NOMO-1 treated with dmso at 0.1 percent for 144 hours (cell line): ENCODE results near the gene CYP19A1.
"Not testable (repeated sequence)": the region's sequence is repeated elsewhere in the genome, so short reads cannot be mapped to it uniquely, and the experiment has no call there.

Experiments
- DNase-seq: peaks from one replicate; lab custom pipeline; 2025; ENCODE audit not compliant: unreplicated experiment; lab: John Stamatoyannopoulos, UW

The CYP19A1 gene

DNA sequence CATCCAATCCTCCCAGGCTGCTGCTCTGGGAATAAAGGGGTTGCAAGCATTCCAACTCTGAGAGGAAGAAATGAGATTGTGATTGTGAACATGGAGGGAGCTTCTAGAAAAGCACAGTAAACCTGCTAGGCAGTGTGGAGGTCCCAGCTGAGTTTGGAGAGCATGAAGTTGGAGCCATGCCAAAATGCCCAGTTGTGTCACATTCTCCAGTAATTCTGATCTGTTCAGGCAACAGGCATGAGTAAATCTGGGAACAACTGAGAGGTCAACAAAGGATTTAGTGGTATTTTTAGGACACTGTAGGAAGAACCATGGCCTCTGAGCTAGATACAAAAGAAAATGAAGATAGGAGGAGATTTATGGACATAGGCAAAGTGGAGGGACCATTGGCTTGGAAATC, 74.7 kb downstream of the CYP19A1 start:
- DNase-seq = no peak

DNA sequence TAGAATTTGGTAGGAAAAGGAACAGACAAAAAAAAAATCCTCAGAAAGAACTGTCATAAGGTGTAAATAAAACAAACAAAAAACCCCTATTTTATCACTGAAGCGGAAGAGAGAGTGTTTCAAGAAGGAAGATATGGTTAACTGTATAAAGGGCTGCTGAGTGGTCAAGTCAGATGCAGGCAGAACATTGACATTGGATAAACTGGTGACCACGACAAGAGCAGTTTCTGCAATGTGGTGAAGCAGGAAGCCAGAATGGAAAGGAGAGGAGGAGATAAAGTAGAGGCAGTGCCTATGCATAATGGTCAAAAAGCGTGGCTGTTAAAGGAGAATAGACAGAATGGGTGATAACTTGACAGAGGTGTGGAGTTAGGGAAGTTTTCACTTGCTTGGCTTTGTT, 75.3 kb downstream of the CYP19A1 start:
- no peak for DNase-seq

DNA sequence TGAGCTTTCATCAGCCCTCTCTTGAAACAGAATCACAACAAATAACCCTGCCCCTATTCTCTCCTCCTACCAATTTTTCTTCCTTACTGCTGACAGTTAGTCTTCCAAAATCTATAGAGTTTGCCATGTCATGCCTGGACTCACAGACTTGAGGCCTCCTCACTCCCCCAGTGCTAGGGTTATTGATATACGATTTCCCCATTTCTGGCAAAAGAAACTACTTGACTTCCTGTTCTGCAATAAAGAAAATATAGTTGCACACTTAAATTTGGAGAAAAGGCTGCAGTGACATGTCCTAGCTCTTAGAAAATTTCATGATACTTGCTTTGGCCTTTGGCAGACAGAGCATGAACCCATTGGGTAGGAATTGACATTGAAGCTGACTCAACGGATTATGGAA, 75.9 kb downstream of the CYP19A1 start:
- peak; percentile 74 for DNase-seq

DNA sequence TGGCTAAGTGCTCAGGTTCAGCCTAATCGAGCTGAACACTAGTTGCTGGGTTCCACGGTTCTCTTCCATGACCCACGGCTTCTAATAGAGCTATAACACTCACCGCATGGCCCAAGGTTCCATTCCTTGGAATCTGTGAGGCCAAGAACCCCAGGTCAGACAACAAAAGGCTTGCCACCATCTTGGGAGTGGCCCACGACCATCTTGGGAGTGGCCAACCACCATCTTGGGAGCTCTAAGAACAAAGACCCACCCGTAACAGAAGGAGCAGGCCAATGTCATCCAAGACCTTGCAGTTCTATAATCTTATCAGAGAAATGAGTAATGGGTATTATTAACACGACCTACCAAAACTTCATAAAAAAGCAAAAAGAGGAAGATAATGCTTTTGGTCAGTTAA, 77.3 kb downstream of the CYP19A1 start:
- DNase-seq = not testable (repeated sequence)

DNA sequence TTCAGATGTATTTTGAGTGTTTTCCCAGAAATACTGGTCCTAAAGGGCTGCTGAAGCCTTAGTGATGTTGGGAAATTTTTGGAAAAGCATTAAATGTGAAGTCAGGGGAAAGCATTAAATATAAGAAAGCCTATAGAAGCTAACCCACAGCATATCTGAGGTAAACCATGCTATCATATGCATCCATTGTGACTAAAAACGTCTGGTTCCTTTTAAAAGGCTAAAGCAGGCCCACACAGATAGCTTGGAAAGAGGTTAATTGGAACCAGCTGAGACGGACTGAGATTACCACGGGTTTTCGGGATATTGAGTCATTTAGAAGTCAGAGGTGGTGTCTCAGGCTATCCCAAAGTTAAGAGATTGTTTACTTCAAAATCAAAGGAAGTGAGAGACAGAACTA, 78.2 kb downstream of the CYP19A1 start:
- no peak for DNase-seq

DNA sequence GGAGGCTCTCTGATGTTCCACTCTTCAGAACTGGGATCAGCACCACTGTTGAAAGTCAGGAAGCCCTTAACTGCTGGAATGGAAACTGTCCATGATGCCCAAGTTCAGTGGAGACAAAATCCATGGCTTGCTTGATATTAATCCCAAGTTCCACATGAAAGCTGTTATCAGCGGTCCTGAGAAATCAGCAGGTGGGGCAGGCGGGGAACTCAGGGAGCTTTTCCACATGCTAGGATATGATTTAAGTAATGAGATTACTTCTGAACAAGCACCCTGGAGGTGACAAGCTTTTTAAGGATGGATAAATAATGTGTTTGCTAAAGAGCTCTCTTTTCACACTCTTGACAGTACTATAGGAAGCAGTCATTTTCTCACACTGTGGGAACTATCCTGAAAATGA, 82.9 kb downstream of the CYP19A1 start:
- DNase-seq = no peak

DNA sequence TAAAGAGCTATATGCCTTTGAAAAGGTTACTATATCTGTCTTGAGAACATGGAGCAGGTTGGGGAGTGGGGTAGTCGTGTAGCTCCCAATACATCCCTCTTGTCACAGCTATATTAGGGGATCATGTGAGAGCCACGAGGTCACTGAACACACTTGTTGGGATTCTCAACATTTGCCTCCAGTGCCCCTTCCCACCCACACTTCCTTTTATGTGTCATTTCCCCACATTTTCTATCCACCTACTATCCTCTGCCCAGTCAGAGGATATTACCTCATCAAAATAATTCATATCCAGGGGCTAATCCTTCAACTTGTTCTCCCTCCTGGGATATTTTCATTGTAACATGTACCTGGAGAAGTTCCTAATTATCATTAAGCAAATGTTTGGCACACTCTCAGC, 85.0 kb downstream of the CYP19A1 start:
- no peak for DNase-seq

DNA sequence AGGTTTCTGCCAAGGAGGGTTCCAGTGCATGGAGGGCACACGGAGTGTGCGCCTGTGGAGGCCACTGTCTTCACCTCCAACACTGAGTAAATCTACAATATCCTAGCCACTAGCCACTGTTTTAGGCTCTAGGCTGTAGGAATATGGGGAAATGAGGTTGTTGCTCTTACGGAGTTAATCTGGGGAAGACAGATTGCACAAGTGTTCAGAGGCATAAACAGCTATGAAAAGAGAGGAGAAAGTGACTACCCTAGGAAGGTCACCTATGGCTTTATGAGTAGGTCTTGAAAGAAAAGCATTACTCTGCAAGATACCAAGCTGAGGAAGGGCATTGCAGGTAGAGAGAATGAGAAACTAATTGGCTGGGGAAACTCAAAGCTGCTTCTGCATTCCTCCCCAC, 85.7 kb downstream of the CYP19A1 start:
- no peak for DNase-seq

DNA sequence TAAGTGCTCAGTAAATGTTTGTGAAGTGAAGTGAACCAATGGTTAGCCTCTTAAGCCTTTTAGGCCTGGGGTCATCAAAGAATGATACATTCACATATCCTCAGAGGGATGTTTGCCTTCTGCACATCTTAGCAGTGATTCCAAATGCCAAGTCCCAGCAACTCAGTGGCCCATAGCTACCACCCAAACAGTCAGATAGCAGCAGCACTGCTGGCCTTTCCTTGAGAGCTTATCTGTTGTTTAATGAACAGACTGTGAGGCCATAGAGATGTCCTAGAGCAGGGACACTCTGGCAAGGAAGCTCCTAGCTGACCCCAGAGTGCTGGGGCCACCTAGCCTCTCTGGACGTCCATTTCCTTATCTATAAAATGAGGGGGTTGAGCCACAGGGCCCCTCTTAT, 86.8 kb downstream of the CYP19A1 start:
- no peak for DNase-seq

DNA sequence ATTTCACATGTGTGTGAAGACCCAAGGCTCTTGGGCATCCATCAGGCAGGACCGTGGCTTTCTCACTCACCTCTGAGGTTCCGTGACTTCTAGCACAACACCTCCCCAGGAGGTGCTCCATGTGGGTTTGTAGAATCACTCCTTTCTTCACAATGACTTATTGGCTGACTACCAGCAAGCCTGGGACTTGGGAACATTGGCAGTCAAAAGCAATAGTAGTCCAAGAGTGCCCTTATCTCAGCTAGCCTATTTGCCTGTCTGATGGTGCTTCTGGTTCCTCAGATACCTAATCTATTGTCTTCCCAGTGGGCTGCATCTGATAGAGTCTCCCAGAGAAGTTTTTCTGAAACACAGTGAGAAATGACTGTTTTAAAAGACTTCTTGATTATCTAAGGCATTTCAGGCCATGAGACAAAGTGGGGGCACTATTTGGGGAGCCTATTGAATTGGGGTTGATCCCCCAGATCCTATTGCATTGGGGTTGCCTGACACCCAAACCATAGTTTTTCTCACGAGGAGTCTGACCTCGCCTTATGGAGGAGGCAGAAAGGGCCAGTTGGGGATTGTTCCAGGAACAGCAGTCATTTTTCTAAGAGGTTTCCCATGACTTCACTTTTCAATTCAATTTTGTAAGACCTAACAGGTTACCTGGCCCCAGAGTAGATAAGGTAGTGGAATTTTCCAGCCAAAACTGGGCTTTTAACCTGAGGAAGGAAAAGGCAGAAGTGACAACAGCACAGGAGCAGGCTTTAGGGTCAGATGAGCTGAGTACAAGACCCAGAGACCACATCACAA, 88.0 kb downstream of the CYP19A1 start:
- no peak for DNase-seq

DNA sequence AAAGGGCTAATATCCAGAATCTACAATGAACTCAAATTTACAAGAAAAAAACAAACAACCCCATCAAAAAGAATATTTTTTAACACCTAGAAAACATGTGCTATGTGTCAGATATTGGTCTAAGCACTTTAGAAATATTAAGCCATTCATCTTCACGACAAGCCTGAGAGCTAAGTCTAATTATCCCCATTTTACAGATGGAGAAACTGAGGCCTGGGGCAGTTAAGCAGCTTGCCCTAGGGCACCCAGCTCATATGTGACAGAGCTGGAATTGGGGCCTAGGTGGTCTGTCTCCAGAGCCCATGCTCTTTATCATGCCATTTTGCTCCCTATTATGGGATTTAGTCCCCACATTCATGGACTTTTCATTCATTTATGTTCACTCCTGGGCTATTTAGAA, 92.8 kb downstream of the CYP19A1 start:
- DNase-seq = no peak

DNA sequence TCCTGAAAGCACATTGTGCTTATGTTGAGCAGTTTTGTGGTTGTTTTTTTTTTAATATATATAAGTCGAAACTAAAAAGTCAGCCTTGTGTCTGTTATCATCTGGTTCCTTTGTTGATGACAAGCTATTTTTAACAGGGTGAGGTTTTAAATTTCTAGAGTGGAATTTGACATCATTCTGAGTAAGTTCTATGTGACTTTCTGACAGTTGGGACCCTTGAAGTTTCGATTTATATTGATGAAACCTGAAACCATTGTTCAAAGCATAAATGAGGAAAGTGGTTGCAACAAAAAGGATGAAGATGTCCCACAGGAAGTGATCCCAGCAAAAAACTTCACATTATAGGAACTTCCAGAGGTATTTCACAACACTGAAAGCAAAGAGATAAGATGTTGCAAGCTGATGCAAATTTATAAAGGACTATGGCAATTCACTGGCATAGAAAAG, 94.0 kb downstream of the CYP19A1 start:
- DNase-seq = no peak

DNA sequence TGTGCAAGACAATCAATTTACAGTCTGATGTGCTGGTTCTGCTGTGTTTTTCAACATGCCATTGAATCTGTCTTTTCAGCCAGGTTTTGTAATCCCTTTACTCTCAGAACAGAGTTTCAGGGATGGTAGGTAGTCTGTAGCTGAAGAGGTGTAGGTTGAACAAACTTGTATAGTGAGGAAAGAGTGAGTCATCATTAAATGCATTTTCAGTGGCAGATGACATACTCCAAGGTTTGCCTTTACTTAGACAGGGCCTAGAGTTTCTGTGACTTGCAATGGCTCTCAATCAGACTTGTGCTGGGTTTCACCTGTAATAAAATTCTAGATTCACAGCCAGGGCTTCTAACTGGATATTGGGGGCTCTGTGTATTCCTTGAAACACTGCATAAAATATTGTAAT, 94.6 kb downstream of the CYP19A1 start:
- peak; percentile 23 for DNase-seq

DNA sequence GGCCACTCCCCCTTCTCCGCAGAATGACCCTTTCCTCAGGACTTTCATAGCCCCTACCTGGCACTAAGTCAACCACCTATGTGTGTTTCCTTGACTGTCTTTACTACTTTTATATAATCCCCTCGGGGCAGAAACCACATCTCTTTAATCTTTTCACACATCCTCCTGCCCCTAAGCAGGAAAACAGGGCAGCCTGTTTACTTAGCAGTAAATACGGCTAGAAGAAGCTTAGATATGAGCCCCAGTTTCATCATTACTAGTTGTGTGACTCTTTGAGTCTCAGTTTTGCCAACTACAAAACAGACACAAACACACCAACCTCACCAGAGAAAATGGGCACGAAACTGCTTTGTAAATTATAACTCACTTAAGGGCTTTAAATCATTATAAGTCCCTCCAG, 98.3 kb downstream of the CYP19A1 start:
- DNase-seq = no peak

DNA sequence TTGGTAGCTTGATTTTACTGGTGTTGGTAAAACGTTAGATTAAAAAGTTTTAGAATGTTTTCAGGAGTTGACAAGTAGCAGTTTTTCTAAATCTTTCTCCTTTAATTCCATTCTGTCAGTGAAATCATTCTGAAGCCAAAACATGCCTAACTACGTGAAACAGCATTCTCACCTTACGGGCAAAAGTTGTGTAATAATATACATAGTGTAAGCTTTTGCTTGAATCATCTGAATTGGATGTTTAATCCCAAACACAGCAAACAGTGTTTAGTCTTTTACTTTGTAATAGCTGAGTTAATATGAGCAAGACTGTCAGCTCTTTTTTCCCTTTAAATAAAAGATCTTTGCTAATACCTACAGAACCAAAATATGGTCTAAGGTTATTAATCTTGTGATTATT, 100.6 kb downstream of the CYP19A1 start:
- DNase-seq = no peak

DNA sequence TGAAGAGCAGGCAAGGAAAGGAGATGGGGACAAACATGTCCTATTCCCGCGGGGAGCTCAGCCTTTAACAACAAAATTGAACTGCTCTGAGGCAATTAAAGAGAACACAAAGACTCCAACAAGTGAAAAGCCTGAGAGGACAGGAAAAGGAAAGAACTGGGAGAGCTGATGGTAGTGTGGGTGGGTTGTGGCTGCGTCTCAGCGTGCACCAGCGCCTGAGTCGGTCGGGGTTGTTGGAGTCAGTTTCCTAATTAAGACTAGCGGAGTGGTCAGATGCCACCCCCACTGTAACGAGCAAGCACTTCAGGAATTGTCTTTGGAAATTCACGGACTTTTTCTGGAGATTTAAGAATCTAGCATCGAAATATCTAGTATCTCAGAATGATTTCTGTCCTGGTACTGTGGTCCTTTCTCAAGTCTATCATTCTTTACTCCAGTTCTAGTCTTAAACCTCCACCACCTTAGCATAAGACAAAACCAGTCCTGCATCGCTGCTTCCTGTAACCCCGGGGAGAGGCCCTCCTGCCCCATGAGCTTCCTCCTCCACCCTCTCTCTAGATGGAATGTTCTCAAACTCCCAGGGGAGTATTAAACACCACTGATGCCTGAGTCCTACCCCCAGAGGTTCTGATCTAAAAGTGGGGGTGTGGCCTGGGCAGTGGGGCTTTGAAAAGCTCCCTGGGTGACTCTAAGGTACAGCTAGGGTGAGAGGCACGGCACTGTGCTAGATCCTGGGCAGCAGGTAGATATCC, 104.0 kb downstream of the CYP19A1 start:
- no peak for DNase-seq

DNA sequence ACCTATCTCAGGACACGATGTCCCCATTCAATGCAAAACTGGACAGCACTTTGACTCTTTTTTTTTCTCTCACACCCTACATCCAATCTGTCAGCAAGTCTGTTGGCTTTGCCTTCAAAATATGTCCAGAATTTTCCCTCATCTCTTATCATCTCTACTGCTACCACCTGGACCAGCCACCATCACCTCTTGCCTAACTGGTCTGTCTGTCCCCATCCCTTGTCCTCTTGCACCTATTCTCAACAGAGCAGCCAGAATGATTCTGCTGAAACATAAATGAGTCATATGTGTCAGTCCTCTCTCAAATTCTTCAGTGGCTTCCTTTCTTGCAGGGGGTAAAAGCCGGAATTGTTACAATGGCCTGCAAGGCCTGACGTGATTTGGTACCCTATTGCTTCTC, 105.8 kb downstream of the CYP19A1 start:
- DNase-seq = no peak

DNA sequence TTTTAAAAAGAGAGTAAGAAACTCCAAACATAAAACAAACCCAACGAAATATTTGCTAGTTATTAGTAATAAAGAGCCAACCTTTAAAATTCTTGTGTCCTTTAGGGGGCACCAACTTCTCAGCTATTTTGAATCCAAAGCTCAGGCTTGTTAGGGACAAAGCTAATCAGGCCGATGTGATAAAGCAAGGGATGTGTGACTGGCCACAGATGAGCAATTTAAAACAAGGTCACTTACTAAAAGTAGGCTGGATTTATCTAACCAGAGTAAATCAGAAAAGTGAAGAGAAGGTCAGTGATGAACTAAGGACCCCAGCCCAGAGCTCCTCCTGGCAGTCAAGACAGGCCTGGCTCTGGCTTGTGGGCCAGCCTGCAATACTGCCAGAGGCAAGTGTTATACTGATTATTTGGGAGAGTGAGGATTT, 108.5 kb downstream of the CYP19A1 start:
- DNase-seq = no peak

DNA sequence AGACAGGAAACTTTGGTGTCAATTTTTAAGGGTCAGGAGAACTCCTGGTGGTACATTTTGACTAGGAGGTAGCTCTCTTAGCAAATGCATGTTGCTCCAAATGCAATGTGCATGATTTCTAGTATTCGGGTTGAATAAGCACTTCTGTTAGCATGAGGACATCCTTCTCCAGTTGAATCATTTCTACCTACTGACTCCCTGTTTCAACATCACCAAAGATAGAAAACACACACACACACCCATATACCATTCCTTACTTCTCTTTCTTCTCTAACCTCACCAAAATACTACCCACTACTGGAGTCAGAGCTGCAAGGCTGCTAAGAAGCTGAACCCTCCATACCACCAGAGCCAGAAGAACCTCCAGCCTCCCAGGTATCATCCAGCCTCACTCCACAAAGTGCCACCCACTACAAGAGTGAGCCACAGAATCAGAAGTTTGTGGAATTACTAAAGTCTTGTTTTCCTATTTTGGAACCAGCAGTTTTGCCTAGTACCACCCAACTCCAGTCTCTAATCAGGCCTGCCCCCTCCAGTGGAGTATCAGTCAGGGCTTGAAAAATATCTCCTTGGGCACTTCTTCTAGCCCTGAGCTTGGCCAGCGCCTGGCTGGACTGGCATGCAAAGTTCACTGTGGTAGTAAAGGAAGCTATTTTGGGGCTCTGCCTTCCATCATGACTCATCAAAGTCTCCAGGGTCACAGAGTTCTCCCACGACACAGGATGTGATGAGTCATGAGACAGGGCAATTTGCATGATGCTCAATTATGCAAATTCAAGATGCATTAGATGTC, 110.3 kb downstream of the CYP19A1 start:
- peak; percentile 76 for DNase-seq

DNA sequence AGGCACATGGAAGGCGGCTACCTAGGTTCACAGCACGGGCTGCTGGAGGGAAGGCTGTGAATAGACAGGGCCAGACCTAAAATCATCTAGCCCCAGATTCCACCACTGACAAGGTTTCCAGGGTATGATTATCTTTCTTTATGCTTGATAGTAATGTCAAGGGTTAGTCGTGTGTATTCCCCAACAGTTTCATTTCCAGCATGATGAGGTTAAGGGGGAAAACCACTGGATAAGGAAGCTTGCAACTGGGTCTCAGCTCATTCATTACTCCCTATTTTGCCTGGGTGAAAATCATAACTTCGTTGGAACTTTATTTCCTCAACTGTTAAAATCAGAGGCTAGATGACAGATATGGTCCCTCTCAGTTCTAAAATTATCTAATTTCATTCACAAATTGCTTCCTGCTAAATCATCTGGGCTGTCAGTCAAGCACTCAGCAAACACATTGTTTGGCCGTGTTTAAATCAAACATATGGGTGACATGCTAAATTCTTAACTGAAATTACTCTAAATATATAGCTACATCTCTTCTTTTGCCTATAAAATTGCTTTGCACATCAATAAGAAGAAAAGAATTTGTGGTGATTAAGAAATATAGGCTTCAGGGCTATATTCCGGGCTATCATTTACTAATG, 111.7 kb downstream of the CYP19A1 start:
- DNase-seq = no peak

DNA sequence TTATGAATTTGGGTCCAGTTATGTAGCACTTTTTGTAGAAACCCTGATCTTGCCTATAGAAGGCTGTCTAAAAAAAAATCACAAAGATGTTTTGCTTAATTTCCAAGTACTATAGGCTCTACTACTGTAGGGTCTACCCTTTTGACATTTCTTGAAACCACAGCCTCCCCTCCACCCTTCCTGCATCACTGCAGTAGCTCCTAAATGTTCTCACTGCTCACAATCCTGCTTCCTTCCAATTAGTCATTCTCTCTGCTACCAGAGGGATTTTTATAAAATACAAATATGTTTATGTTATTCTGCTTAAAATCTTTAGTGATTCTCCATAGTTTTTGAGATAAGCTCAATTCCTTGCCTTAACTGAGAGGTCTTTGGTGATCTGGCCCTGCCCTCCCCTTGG, 114.0 kb downstream of the CYP19A1 start:
- DNase-seq = no peak
